GM12801 (cell line): ENCODE data around the gene HIC1.

Source experiments
- TF ChIP-seq, protein P1 (sequence below): IDR thresholded peaks from one replicate; pipeline ENCODE4 v1.5.1; 2011; ENCODE audit warnings: control low read depth; ENCODE audit not compliant: insufficient read length; ENCODE audit errors: extremely low read depth

Gene HIC1

DNA sequence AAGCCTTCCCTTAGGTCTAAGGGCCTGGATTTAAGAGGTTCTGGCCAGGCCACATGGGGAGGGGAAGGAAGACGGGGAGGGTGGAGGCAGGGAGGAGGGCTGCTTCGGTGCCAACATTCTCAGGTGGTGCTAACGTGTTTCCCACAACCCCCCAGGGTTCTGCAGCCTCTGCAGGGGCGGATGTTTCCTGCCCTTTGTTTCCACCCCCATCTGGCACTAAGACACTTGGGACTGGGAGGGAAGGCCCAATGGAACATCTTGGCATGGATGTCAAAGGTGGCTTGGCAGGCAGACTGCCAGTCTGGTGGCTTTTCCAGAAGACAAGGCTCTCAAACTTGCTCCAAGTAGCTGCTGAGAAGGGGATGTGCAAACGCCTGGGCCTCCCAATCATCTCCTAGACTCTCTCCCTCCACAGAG lies 12.7 kb downstream of the HIC1 start:
- TF ChIP-seq, protein P1, sequence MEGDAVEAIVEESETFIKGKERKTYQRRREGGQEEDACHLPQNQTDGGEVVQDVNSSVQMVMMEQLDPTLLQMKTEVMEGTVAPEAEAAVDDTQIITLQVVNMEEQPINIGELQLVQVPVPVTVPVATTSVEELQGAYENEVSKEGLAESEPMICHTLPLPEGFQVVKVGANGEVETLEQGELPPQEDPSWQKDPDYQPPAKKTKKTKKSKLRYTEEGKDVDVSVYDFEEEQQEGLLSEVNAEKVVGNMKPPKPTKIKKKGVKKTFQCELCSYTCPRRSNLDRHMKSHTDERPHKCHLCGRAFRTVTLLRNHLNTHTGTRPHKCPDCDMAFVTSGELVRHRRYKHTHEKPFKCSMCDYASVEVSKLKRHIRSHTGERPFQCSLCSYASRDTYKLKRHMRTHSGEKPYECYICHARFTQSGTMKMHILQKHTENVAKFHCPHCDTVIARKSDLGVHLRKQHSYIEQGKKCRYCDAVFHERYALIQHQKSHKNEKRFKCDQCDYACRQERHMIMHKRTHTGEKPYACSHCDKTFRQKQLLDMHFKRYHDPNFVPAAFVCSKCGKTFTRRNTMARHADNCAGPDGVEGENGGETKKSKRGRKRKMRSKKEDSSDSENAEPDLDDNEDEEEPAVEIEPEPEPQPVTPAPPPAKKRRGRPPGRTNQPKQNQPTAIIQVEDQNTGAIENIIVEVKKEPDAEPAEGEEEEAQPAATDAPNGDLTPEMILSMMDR: no peak

DNA sequence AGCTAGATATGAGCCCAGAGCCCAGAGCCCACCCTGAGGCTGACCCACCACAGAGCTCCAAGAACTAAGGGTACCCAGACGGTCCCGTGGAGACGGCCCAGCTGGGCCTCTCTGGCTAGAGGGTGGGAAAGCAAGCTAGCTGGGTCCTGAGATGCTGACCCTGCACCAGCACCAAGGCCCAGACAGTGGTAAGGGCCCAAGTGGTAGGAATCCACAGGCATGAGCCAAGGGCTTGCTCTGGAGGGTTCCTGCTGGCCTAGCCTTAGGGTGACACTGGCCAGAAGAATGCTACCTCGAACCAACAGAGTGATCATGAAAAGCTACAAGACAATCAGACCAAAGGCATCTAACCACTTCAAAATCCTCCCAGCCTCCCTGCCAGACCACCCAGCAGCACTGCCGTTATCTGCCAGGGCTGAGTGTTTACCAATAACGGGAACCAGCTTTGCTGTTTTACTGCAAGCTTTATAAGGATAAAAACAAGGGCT lies 13.2 kb downstream of the HIC1 start:
- TF ChIP-seq, protein P1: no peak

DNA sequence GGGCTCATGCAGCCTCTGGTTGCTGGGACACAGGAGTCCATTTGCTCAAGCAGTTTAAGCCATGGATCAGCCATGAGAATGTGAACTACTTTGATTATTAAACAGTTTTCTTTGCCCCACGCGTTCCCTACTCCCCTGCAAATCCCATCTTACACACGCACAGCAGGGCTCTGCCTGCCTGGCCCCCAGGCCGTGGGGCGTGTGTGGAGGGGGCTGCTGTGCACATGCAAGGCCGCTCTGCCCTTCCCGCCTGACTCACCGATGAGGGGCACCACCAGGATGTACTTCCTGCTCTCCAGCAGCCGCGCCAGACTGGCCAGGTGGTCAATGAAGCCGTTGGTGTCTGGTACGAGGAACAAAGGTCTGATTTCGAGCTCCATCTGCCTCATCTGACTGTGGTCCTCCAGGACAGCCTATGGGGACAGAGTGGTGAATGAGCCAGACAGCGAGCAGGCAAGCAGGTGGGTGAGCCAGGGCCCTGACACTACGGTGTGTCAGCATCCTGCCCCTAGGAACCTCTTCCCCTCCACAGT lies 13.7 kb downstream of the HIC1 start:
- TF ChIP-seq, protein P1: no peak

DNA sequence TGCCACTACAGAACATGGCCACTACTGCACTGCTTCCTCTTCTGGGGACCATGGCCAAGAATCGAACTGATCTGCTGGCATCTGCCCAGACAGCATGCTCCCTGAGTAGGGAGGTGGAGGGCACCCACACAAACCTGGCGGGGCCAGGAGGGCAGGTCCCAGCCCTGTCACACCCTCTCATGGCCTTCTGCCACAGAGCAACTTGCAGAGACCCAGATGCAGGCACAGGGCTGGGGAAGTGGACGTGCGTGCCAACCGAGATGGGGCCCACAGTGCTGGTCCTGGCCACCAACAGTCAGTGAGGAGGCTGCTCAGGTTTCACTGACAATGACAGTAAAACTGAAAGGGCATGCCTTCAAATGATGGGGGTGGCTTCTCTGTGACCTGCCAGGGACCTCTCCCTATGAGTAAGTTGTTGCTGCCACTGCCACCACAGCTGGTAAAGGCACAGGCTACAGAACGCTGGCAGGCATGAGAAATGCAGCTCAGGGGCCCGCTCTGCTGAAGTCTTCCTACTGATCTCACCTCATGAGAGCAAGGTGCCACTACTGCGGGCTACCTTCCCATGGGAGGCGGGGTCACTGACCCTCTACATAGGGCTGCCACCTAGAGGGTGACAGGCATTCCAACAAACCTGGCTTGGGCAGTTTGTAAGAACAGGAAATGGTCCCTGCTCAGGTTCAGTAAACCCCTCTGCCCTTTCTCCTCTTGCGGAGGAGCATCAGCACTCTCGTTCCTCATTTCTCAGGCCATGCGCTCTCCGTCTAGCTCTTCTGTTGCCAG lies 15.5 kb downstream of the HIC1 start:
- TF ChIP-seq, protein P1: no peak

DNA sequence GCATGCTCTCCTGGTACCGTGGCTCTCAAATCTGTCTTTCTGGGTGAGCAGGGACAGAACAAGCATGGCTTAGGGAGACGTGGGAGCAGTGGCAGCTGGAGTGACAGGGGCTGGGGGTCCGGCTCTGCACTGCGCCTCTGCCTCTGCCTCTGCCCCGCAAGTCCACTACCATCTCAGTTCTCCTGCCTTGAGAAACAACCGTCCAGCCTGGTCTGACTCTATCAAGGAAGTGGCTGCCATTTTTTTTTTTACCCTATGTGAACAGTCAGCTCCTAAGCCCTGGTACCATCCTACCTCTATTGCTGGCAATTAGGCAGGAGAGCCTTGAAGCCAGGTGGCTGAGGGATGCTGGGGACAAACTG lies 16.1 kb downstream of the HIC1 start:
- TF ChIP-seq, protein P1: no peak

DNA sequence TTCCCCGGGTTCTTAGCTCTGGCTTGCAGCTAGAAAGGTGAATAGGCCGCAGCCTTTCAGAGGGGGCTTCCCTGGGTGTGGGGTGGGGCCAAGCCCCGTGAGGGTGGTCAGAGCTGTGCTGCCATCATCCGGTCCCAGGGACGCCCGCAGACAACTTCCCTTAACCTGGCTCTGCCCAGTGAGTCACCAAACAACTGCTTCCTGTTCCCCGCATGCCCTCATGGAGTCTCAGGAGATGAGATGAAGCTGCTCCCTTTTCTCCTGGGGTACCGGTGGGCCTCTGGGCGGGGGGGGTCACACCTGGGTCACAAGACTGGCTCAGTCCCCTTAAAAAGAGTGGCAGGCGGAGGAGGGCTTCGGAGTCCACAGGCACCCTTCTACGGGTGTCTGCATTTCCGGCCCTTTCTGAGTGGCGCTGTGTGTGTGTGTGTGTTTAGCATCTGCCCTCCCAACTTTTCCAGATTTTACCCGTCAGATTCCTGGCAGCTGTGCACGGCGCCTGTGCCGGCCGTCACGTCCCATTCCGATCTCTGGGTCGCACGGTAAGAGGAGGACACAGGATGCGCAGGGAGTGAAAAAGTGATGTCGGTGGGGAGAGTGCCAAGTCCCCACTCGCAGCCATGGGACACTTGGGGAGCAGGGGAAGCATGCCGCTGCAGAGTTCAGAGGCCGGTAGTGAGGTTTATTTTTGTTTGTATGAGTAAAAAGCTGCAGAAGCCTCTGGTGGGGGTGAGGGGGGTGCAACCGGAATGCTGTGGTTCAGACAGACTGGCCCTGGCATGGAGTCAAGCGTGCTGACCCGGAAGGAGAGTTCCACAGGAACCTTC lies 16.8 kb downstream of the HIC1 start:
- TF ChIP-seq, protein P1: no peak

DNA sequence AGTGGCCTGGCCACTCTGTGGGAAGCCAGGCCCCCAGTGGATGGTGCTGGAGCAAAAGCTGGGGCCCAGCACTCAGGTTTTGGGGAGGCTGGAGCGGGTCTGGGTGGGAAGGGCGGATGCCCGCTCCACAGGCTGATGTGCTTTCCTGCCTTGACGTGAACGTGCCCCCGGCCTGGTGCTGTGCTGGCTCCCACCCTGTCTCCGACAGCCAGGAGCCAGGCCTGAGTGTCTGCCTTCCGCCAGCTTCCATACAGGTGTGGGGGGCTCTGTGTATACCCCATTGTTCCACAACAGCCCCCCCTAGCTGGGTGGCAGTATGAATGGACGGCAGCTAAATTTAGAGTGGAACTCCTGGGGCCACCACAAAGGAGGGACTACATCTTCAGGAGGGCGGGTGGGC lies 20.0 kb downstream of the HIC1 start:
- TF ChIP-seq, protein P1: no peak
